ENCODE data around the gene ENOSF1. TPM values are rescaled to one million over a fixed set of nuclear protein-coding genes. Genes with fewer than 3 reads are reported as not detected.

Gene ENOSF1
- total and polyA plus RNA-seq, 2 of the 13 experiments (the other 11 are each of a cell fraction or from before 2014, with no cell fraction given) = 37.6 to 40.1 TPM

GRCh38 chr18:712401-713134, at the start of gene ENOSF1 (continued):
- TF ChIP-seq MXI1 (IDR thresholded peaks at IDR 0.05; ENCODE audit: borderline replicate concordance, low read depth, low read length) = peak; percentile 19; the same call in 1 of the 3 replicates
- no peak for TF ChIP-seq ZNF780A (CRISPR knock-in tag; IDR thresholded peaks at IDR 0.05)
- TF ChIP-seq MAFF (IDR thresholded peaks at IDR 0.05; ENCODE audit: low read depth, low read length) = no peak
- TF ChIP-seq PLSCR1 (CRISPR knock-in tag; IDR thresholded peaks at IDR 0.05; ENCODE audit: borderline replicate concordance) = no peak
- TF ChIP-seq IKZF1 (IDR thresholded peaks at IDR 0.05) = no peak
- peak; percentile 54; the same call in 1 of the 2 replicates for TF ChIP-seq ZNF703 (CRISPR knock-in tag; IDR thresholded peaks at IDR 0.05; ENCODE audit: borderline replicate concordance)
- no peak; the same call in 1 of the 2 replicates for TF ChIP-seq CBFB (CRISPR knock-in tag; IDR thresholded peaks at IDR 0.05)
- TF ChIP-seq CAMTA2 (CRISPR knock-in tag; IDR thresholded peaks at IDR 0.05; ENCODE audit: borderline replicate concordance) = no peak
- peak; percentile 94 for TF ChIP-seq ZNF639 (CRISPR knock-in tag; conservative IDR thresholded peaks at IDR 0.05)
- no peak for TF ChIP-seq PHF21A (CRISPR knock-in tag; IDR thresholded peaks at IDR 0.05)
- 0 out of 2 replicates have a peak, but pooled peaks have one; percentile 16 for TF ChIP-seq ZFP1 (CRISPR knock-in tag; IDR thresholded peaks at IDR 0.05)
- TF ChIP-seq, protein P1, sequence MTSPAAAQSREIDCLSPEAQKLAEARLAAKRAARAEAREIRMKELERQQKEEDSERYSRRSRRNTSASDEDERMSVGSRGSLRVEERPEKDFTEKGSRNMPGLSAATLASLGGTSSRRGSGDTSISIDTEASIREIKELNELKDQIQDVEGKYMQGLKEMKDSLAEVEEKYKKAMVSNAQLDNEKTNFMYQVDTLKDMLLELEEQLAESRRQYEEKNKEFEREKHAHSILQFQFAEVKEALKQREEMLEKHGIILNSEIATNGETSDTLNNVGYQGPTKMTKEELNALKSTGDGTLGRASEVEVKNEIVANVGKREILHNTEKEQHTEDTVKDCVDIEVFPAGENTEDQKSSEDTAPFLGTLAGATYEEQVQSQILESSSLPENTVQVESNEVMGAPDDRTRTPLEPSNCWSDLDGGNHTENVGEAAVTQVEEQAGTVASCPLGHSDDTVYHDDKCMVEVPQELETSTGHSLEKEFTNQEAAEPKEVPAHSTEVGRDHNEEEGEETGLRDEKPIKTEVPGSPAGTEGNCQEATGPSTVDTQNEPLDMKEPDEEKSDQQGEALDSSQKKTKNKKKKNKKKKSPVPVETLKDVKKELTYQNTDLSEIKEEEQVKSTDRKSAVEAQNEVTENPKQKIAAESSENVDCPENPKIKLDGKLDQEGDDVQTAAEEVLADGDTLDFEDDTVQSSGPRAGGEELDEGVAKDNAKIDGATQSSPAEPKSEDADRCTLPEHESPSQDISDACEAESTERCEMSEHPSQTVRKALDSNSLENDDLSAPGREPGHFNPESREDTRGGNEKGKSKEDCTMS (CRISPR knock-in tag; conservative IDR thresholded peaks at IDR 0.05) = no peak
- no peak for TF ChIP-seq ZNF740 (CRISPR knock-in tag; IDR thresholded peaks at IDR 0.05)
- no peak for TF ChIP-seq ETS1 (CRISPR knock-in tag; IDR thresholded peaks at IDR 0.05)
- TF ChIP-seq ZBTB37 (CRISPR knock-in tag; IDR thresholded peaks at IDR 0.05) = peak; percentile 93; the same call in 1 of the 2 replicates
- TF ChIP-seq SP4 (CRISPR knock-in tag; IDR thresholded peaks at IDR 0.05) = peak; percentile 39; the same call in 1 of the 2 replicates
- TF ChIP-seq ZNF547 (CRISPR knock-in tag; IDR thresholded peaks at IDR 0.05) = no peak; the same call in 1 of the 2 replicates
- TF ChIP-seq GTF2F1 (IDR thresholded peaks at IDR 0.05; ENCODE audit: low read length) = no peak

All from HepG2 (cell line).